Measurements from ENCODE around the gene RBM38. TPM values are rescaled to one million over a fixed set of nuclear protein-coding genes. Genes with fewer than 3 reads are reported as not detected.

RBM38 gene
- total RNA-seq, 2 donors from 2014 or later = 41.3 to 43.1 TPM

DNA sequence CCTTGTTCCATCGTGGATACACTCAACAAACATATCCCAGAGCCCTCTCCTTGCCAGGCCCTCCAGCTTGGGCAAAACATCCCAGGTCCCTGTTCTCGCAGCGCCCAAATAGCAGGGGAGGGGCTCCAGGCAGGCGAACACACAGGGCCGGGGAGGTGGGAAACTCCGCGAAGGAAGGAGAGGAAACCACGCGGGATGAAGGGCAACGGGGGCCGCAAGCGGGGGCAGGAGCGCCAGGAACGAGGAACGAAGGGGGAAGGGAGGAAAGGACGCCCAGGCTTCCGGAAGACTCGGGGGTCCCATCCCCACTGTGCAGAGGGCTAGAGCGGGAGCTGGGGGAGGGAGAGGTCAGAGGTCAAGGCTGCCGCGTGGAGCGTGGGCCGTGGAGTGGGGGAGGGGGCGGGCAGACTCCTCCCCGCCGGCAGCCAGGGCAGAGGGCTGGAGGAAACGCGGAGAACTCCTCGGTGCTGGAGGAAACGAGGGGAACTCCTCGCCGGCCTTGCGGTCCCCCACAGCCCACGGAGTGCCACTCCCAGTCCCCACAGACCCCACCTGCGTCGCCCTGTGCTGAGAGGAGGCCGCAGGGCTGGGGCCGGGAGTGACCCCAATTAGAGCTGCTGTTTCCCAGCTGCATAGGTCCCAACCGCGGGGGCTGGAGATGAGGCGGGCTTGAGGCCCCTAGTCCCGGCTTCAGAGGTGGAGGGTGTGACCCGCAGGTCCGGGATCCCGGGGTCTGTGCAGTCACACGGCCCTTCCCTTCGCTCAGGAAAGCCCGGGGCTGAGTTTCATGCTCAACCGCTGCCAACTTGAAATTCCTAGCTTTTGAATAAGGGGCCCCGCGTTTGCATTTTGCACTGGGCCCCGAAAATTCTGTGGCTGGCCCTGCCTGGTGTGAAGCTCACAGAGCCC is 1.2 kb upstream of the RBM38 start:
- Histone ChIP-seq H3K36me3 (no peaks in the 10 kb centered on the region), H3K27me3 (no peaks in the 10 kb centered on the region), H3K9ac (ENCODE audit: low read depth in 2 of 2, low read length in 2 of 2) (peak overlapping the region; percentile 68 to 86), H3K4me1 (peaks cover 28% of the 10 kb centered on the region), H3K9me3 (no peaks in the 10 kb centered on the region), H3K4me3 (peak overlapping the region; percentile 15), H3K27ac (peak overlapping the region; percentile 61)
- no peak for DNase-seq
- intact Hi-C loops (cut with DNase I) = no loop called here
- TF ChIP-seq, protein P1, sequence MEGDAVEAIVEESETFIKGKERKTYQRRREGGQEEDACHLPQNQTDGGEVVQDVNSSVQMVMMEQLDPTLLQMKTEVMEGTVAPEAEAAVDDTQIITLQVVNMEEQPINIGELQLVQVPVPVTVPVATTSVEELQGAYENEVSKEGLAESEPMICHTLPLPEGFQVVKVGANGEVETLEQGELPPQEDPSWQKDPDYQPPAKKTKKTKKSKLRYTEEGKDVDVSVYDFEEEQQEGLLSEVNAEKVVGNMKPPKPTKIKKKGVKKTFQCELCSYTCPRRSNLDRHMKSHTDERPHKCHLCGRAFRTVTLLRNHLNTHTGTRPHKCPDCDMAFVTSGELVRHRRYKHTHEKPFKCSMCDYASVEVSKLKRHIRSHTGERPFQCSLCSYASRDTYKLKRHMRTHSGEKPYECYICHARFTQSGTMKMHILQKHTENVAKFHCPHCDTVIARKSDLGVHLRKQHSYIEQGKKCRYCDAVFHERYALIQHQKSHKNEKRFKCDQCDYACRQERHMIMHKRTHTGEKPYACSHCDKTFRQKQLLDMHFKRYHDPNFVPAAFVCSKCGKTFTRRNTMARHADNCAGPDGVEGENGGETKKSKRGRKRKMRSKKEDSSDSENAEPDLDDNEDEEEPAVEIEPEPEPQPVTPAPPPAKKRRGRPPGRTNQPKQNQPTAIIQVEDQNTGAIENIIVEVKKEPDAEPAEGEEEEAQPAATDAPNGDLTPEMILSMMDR (IDR thresholded peaks at IDR 0.05) = no peak

DNA sequence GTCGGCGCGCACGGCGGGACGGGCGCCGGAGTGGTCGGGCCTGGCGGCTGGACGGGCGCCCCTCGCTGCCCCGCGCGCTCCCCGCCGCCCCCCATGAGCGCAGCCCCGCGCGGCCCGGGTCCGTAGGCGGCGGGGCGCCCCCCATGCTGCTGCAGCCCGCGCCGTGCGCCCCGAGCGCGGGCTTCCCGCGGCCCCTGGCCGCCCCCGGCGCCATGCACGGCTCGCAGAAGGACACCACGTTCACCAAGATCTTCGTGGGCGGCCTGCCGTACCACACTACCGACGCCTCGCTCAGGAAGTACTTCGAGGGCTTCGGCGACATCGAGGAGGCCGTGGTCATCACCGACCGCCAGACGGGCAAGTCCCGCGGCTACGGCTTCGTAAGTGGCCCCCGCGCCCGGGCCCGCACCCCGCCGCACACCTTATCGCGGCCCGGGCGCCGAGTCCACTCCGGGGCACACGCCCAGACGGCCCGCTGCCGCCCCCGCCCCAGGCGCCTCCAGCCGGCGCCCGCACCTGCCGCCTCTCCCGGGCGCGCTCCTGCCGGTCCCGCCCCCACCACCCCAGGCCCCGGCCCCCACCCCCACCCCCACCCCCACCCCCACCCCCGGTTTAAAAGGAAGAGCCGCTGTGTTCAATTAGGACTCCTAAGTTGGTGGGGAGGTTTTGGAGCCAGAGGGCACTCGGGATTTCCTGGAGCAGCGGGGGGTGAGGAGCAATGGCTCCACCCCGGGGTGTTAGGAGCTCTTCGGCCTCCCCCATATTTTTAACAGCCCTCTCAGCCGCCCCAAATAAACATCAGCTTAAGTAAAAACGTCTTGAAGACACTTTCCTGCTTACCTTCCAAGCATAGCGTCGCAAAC is 474 bp downstream of the RBM38 start:
- intact Hi-C loops (cut with DNase I) = no loop called here
- H3K27ac ChIP-seq = peak overlapping the region; percentile 63
- H3K4me1 ChIP-seq = peaks cover 24% of the 10 kb centered on the region
- H3K36me3 ChIP-seq = no peaks in the 10 kb centered on the region
- no peaks in the 10 kb centered on the region for H3K9me3 ChIP-seq
- no peak for DNase-seq
- TF ChIP-seq, protein P1 (IDR thresholded peaks at IDR 0.05) = no peak
- H3K27me3 ChIP-seq = no peaks in the 10 kb centered on the region
- peak overlapping the region; percentile 65 for H3K4me3 ChIP-seq
- H3K9ac ChIP-seq (ENCODE audit: low read depth in 2 of 2, low read length in 2 of 2) = peak overlapping the region; percentile 82 to 89

DNA sequence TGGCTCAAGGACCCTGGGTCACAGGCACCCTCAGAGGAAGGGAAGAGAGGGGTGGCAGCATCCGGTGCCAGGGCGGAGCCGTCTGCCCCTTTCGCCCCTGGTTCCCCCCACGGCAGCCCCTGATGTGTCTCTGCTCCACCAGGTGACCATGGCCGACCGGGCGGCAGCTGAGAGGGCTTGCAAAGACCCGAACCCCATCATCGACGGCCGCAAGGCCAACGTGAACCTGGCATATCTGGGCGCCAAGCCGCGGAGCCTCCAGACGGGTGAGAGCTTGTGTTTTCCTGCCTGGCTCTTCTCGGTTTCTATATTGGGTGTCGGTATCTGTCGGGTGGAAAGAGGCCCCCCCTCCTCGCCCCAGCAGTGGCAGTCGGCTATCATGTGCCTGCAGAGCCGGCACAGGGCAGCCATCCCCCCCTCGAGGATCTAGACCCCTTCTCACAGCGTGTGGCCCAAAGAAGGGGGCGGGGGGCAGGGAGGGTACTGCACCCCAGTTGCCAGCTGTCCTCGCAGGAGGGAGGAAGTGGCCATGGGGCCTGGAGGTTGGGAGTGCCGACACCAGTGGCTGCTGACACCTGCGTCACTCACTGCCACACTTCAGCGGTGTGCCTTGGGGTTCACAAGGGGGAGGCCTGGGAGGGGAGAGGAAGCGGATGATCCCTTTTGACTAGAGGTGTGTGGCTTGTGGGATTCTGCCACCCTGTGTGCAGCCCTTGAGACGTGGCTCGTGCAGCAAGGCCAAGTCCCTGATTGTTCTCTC is 1.5 kb downstream of the RBM38 start:
- intact Hi-C loops (cut with DNase I) = no loop called here
- Histone ChIP-seq H3K9ac (ENCODE audit: low read depth in 2 of 2, low read length in 2 of 2) (peak overlapping the region; percentile 77 to 89), H3K4me1 (peaks cover 27% of the 10 kb centered on the region), H3K27me3 (no peaks in the 10 kb centered on the region), H3K4me3 (peak overlapping the region; percentile 65), H3K27ac (peak overlapping the region; percentile 63), H3K36me3 (no peaks in the 10 kb centered on the region), H3K9me3 (no peaks in the 10 kb centered on the region)
- DNase-seq = peak; percentile 63
- TF ChIP-seq, protein P1 (IDR thresholded peaks at IDR 0.05) = no peak

DNA sequence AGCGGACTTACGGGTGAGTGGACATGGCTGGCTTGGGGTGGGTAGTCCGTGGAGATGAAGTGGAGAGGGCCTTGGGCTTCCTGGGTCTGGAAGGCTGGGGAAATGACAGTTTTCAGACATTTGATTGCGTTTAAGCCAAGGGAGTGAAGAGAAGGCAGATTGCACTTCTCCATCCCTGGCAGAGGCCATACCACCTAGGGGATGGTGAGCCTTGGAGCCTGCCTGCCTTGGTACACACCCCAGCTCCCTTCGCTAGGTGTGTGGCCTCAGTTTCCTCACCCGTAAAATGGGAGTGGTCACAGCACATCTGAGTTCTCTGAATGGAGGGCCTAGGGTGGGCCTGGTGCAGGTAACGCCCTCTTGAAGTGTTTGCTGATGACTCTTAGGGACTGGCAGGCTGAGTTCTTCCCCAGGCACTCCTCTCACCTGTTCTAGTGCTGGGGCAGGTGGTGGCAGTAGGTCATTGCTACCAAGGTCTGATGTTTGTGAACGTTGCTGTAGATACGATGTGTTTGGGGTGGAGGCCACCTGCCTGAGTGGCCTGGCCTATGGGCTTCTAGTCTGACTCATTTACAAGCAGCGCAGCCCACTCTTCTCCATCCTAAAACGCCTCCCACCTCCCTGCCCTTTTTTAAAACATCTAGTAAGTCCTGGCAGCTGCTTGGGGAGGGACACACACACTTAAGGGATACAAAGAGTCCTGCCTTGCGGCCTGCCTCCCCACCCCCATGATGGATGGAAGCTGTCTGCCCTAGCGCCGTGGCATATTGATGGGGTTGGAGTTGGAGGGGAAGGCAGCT is 2.3 kb downstream of the RBM38 start:
- TF ChIP-seq, protein P1 (IDR thresholded peaks at IDR 0.05) = no peak
- Histone ChIP-seq H3K9ac (ENCODE audit: low read depth in 2 of 2, low read length in 2 of 2) (peak overlapping the region; percentile 77 to 89), H3K27me3 (no peaks in the 10 kb centered on the region), H3K27ac (peak overlapping the region; percentile 63), H3K36me3 (no peaks in the 10 kb centered on the region), H3K4me3 (peak overlapping the region; percentile 65), H3K9me3 (no peaks in the 10 kb centered on the region), H3K4me1 (peaks cover 31% of the 10 kb centered on the region)
- DNase-seq = peak; percentile 69
- intact Hi-C loops (cut with DNase I) = no loop called here
